Suppressor macrophage treated with lipopolysaccharide for 4 hours (primary cell): Measurements from ENCODE around the gene TAS2R41.
A peak's percentile ranks its signal among the peaks of the same experiment; 100 is the strongest.
"Not testable (repeated sequence)": the region's sequence is repeated elsewhere in the genome, so short reads cannot be mapped to it uniquely, and the experiment has no call there.

Source experiments
- DNase-seq: peaks from one replicate; pipeline ENCODE4 v3.0.0-alpha.2; 2020

TAS2R41 gene

GRCh38 chr7:143519411-143520131 lies 41.9 kb downstream of the TAS2R41 start:
- peak; percentile 75 for DNase-seq

- not testable (repeated sequence) for DNase-seq
These were observed 44.7 kb downstream of the TAS2R41 start for GRCh38 chr7:143522309-143522916.
